OCI-LY7 (cell line): ENCODE results near the gene ZSCAN10.

Experiments
- EZH2phosphoT487 ChIP-seq: fragments of 200-600 bp; sonication (generic); IDR thresholded peaks from 2 replicates; pipeline ENCODE4 v1.6.1; 2018; ENCODE audit warnings: low read depth, borderline replicate concordance, mild to moderate bottlenecking, mixed run types, antibody characterized with exemption, low read length, moderate library complexity, mixed read lengths
- TF ChIP-seq, protein P1 (sequence below): fragments of 200-600 bp; sonication (generic); conservative IDR thresholded peaks from 2 replicates; pipeline ENCODE4 v1.5.1; 2014; ENCODE audit warnings: mild to moderate bottlenecking, antibody characterized with exemption, low read length, moderate library complexity, mixed read lengths

DNA sequence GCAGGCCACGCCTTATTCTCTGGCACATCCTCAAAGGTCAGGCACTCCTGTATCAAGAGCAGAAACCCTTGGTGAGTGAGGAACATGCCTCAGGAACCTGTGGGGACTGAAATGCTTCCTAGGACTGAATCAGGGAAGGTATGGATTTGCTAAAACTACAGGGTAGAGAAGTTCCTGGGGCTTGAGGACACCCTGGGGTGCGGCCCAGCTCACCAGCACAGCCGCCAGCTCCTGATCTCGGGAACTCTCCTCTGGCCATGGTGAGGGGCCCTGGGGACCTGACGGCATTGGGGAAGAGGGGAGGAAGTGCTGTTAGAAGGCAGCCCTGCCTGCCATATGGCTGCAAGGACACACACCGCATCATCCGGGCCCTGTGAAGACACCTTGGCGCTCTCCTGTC is 7.5 kb downstream of the ZSCAN10 start:
- TF ChIP-seq, protein P1, sequence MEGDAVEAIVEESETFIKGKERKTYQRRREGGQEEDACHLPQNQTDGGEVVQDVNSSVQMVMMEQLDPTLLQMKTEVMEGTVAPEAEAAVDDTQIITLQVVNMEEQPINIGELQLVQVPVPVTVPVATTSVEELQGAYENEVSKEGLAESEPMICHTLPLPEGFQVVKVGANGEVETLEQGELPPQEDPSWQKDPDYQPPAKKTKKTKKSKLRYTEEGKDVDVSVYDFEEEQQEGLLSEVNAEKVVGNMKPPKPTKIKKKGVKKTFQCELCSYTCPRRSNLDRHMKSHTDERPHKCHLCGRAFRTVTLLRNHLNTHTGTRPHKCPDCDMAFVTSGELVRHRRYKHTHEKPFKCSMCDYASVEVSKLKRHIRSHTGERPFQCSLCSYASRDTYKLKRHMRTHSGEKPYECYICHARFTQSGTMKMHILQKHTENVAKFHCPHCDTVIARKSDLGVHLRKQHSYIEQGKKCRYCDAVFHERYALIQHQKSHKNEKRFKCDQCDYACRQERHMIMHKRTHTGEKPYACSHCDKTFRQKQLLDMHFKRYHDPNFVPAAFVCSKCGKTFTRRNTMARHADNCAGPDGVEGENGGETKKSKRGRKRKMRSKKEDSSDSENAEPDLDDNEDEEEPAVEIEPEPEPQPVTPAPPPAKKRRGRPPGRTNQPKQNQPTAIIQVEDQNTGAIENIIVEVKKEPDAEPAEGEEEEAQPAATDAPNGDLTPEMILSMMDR = no peak
- no peak for TF ChIP-seq EZH2phosphoT487
